Measurements from ENCODE around the gene SMC1B. TPM values are rescaled to one million over a fixed set of nuclear protein-coding genes. Genes with fewer than 3 reads are reported as not detected.

Gene SMC1B
- polyA plus RNA-seq, 3 donors: not detected

DNA sequence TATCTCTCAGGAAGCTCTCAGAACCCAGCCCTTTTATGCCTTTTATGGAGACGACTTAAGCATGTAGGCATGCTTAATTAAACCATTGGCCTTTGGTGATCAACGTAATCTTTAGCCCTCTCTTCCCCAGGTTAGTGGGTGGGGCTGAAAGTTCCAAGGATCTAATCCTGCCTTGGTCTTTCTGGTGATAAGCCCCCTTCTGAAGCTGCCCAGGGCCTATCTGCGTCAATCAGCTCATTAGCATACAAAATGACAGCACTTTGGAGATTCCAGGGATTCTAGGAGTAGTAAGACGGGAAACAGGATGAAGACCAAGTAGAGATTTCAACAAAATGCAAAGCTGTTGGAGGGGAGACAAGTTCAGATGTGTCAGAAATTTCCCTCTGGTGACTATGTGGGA lies 100.5 kb downstream of the SMC1B start:
- Histone ChIP-seq H2AFZ (ENCODE audit: insufficient read depth, low read depth, low read length, poor library complexity, severe bottlenecking) (no peak overlapping the region), H3K4me3 (replicated peaks in 1 of 3; ENCODE audit: low read depth in 2 of 3, low read length in 3 of 3) (no peak overlapping the region), H3K4me2 (replicated peaks; ENCODE audit: extremely low read depth, low read length, poor library complexity, severe bottlenecking) (no peak overlapping the region), H3K9me3 (replicated peaks in 1 of 2; ENCODE audit: control insufficient read depth in 1 of 2, insufficient read depth in 1 of 2, low read length in 2 of 2) (no peaks in the 10 kb centered on the region), H3K9ac (ENCODE audit: insufficient read depth, low read length, poor library complexity, severe bottlenecking) (no peak overlapping the region), H4K20me1 (ENCODE audit: insufficient read depth, low read length) (peaks cover 26% of the 10 kb centered on the region), H3K4me1 (ENCODE audit: control insufficient read depth in 1 of 2, insufficient read depth in 2 of 2, low read length in 2 of 2) (peaks cover 50 to 59% of the 10 kb centered on the region in 2 donors), H3K79me2 (ENCODE audit: insufficient read depth, low read length) (peaks cover 73% of the 10 kb centered on the region), H3K27me3 (ENCODE audit: control insufficient read depth in 2 of 2, insufficient read depth in 2 of 2, low read length in 2 of 2) (no peaks in the 10 kb centered on the region), H3K36me3 (replicated peaks in 1 of 2; ENCODE audit: control insufficient read depth in 1 of 2, insufficient read depth in 2 of 2, low read length in 2 of 2) (peaks cover 0 to 3% of the 10 kb centered on the region in 2 donors), H3K27ac (ENCODE audit: low read depth in 1 of 2, low read length in 2 of 2) (no peak overlapping the region)
- peaks cover 71% of the 10 kb centered on the region for H3K4me1 Mint-ChIP-seq
- intact Hi-C loops (cut with micrococcal nuclease): loop anchor here in 1 of 2 donors (5.0 kb wide), 1 partner anchor 86 kb away; no protein-coding TSS in a partner anchor
- H3K9me3 Mint-ChIP-seq: no peaks in the 10 kb centered on the region
- TF ChIP-seq CTCF (IDR thresholded peaks at IDR 0.05): no peak
- no peak overlapping the region for H3K4me3 Mint-ChIP-seq
- no peak for DNase-seq
- H3K27ac Mint-ChIP-seq: peak overlapping the region in 1 of 7 donors; percentile 0
- H3K36me3 Mint-ChIP-seq: peaks cover 18 to 21% of the 10 kb centered on the region in 2 donors
- WGBS (ENCODE audit: insufficient coverage): 96% methylated on average over 2 of the region's 4 CpGs
- peaks cover 2 to 5% (median 4%) of the 10 kb centered on the region in 3 donors for H3K27me3 Mint-ChIP-seq (ENCODE audit: low read depth in 3 of 3)

DNA sequence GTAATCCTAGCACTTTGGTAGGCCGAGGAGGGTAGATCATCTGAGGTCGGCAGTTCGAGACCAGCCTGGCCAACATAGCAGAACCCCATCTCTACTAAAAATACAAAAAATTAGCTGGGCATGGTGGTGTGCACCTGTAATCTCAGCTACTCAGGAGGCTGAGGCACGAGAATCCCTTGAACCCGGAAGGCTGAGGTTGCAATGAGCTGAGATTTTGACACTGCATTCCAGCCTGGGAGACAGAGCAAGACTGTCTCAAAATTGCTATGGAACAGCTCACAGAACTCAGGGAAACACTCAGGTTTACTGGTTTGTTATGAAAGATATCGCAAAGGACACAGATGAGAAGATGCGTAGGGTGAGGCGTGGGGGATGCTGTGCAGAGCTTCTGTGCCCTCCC lies 101.0 kb downstream of the SMC1B start:
- H3K4me1 ChIP-seq (ENCODE audit: control insufficient read depth in 1 of 2, insufficient read depth in 2 of 2, low read length in 2 of 2): peaks cover 46 to 55% of the 10 kb centered on the region in 2 donors
- no peak for TF ChIP-seq CTCF (IDR thresholded peaks at IDR 0.05)
- H3K36me3 ChIP-seq (replicated peaks in 1 of 2; ENCODE audit: control insufficient read depth in 1 of 2, insufficient read depth in 2 of 2, low read length in 2 of 2): peaks cover 0 to 3% of the 10 kb centered on the region in 2 donors
- H3K79me2 ChIP-seq (ENCODE audit: insufficient read depth, low read length): peaks cover 69% of the 10 kb centered on the region
- Mint-ChIP-seq H3K27ac (peak overlapping the region in 2 of 7 donors; percentile 19 to 28), H3K36me3 (peaks cover 18 to 21% of the 10 kb centered on the region in 2 donors), H3K4me3 (no peak overlapping the region), H3K4me1 (peaks cover 67% of the 10 kb centered on the region), H3K9me3 (no peaks in the 10 kb centered on the region), H3K27me3 (ENCODE audit: low read depth in 3 of 3) (peaks cover 2 to 5% (median 4%) of the 10 kb centered on the region in 3 donors)
- H4K20me1 ChIP-seq (ENCODE audit: insufficient read depth, low read length): peaks cover 21% of the 10 kb centered on the region
- no peak overlapping the region for H3K9ac ChIP-seq (ENCODE audit: insufficient read depth, low read length, poor library complexity, severe bottlenecking)
- H2AFZ ChIP-seq (ENCODE audit: insufficient read depth, low read depth, low read length, poor library complexity, severe bottlenecking): no peak overlapping the region
- 84% methylated on average over 7 of the region's 8 CpGs for WGBS (ENCODE audit: insufficient coverage)
- H3K4me2 ChIP-seq (replicated peaks; ENCODE audit: extremely low read depth, low read length, poor library complexity, severe bottlenecking): no peak overlapping the region
- no peak overlapping the region for H3K4me3 ChIP-seq (replicated peaks in 1 of 3; ENCODE audit: low read depth in 2 of 3, low read length in 3 of 3)
- no peak overlapping the region for H3K27ac ChIP-seq (ENCODE audit: low read depth in 1 of 2, low read length in 2 of 2)
- no peak for DNase-seq
- H3K9me3 ChIP-seq (replicated peaks in 1 of 2; ENCODE audit: control insufficient read depth in 1 of 2, insufficient read depth in 1 of 2, low read length in 2 of 2): no peaks in the 10 kb centered on the region
- no peaks in the 10 kb centered on the region for H3K27me3 ChIP-seq (ENCODE audit: control insufficient read depth in 2 of 2, insufficient read depth in 2 of 2, low read length in 2 of 2)
- intact Hi-C loops (cut with micrococcal nuclease): loop anchor here in 1 of 2 donors (5.0 kb wide), 1 partner anchor 85 kb away; no protein-coding TSS in a partner anchor

All from CD14-positive monocyte (primary cell).